Loucy (cell line): ENCODE data around the gene EIF6.

Experiments
- CTCF ChIP-seq: fragments of 200-600 bp; sonication (generic); conservative IDR thresholded peaks from 2 replicates; pipeline ENCODE4 v1.5.1; 2014; ENCODE audit warnings: mild to moderate bottlenecking, antibody characterized with exemption, low read length
- EZH2phosphoT487 ChIP-seq: fragments of 200-600 bp; IDR thresholded peaks from 2 replicates; pipeline ENCODE4 v1.6.1; 2018; ENCODE audit warnings: antibody characterized with exemption, mild to moderate bottlenecking, moderate library complexity, borderline replicate concordance

- no peak for TF ChIP-seq CTCF
- TF ChIP-seq EZH2phosphoT487 = no peak
Observed at GRCh38 chr20:35286077-35286898, 1.7 kb upstream of the EIF6 start.
